GM23248 (cell line): ENCODE measurements around the gene L3MBTL4. TPM values are rescaled to one million over a fixed set of nuclear protein-coding genes. Genes with fewer than 3 reads are reported as not detected.

Source experiments
- DNase-seq: peaks from one replicate; pipeline ENCODE4 v3.0.0-alpha.2; 2015
- H2AFZ ChIP-seq: fragments of 200-600 bp; sonication (generic); 2 replicates; pipeline ENCODE4 v1.6.1; 2016; ENCODE audit warnings: antibody characterized with exemption
- H3F3A ChIP-seq: fragments of 200-600 bp; sonication (generic); 2 replicates; pipeline ENCODE4 v1.6.1; 2016; ENCODE audit warnings: mild to moderate bottlenecking, antibody characterized with exemption, mixed run types; ENCODE audit not compliant: insufficient read depth
- H3K27ac ChIP-seq: fragments of 200-600 bp; sonication (generic); 2 replicates; pipeline ENCODE4 v1.5.1; 2016; ENCODE audit warnings: mild to moderate bottlenecking
- H3K27me3 ChIP-seq: fragments of 200-600 bp; sonication (generic); replicated peaks from 2 replicates; pipeline ENCODE4 v1.6.1; 2016; ENCODE audit warnings: mild to moderate bottlenecking; ENCODE audit not compliant: insufficient read depth
- H3K36me3 ChIP-seq: fragments of 200-600 bp; sonication (generic); 2 replicates; pipeline ENCODE4 v1.6.1; 2016; ENCODE audit warnings: low read depth, mild to moderate bottlenecking
- H3K4me1 ChIP-seq: fragments of 200-600 bp; sonication (generic); 2 replicates; pipeline ENCODE4 v1.6.1; 2016; ENCODE audit warnings: mild to moderate bottlenecking; ENCODE audit not compliant: insufficient read depth
- H3K4me2 ChIP-seq: fragments of 200-600 bp; sonication (generic); one replicate; pipeline ENCODE4 v1.6.1; 2016; ENCODE audit warnings: mild to moderate bottlenecking; ENCODE audit not compliant: unreplicated experiment
- H3K4me3 ChIP-seq: fragments of 200-600 bp; sonication (generic); 2 replicates; pipeline ENCODE4 v1.5.1; 2016; ENCODE audit warnings: mild to moderate bottlenecking
- H3K79me2 ChIP-seq: fragments of 200-600 bp; sonication (generic); 2 replicates; pipeline ENCODE4 v1.6.1; 2016; ENCODE audit warnings: mild to moderate bottlenecking; ENCODE audit not compliant: insufficient read depth
- H3K9ac ChIP-seq: fragments of 200-600 bp; sonication (generic); 2 replicates; pipeline ENCODE4 v1.6.1; 2016; ENCODE audit warnings: mild to moderate bottlenecking
- H3K9me2 ChIP-seq: fragments of 200-600 bp; sonication (generic); 2 replicates; pipeline ENCODE4 v1.6.1; 2016; ENCODE audit warnings: mixed run types, mild to moderate bottlenecking, moderate library complexity; ENCODE audit not compliant: insufficient read depth
- H3K9me3 ChIP-seq: fragments of 200-600 bp; sonication (generic); one replicate; pipeline ENCODE4 v1.6.1; 2017; ENCODE audit warnings: low read depth
- H4K20me1 ChIP-seq: fragments of 200-600 bp; sonication (generic); 2 replicates; pipeline ENCODE4 v1.6.0; 2016; ENCODE audit not compliant: insufficient read depth
- EZH2 ChIP-seq: fragments of 200-600 bp; sonication (generic); IDR thresholded peaks from 2 replicates; pipeline ENCODE4 v1.6.1; 2018; ENCODE audit warnings: antibody characterized with exemption, mild to moderate bottlenecking; ENCODE audit not compliant: insufficient read depth, poor library complexity, severe bottlenecking
- EZH2phosphoT487 ChIP-seq: fragments of 200-600 bp; sonication (generic); IDR thresholded peaks from 2 replicates; pipeline ENCODE4 v1.6.1; 2018; ENCODE audit warnings: antibody characterized with exemption, moderate library complexity, mild to moderate bottlenecking, low read depth; ENCODE audit not compliant: insufficient read depth
- WGBS, 2 experiments: methylation state at CpG; one replicate each; pipeline ENCODE4 v1.1.6; 2015 to 2017; ENCODE audit warnings: low lambda C conversion rate in 2 of 2, low coverage in 1 of 2; ENCODE audit errors: missing lambda C conversion rate in 2 of 2; 5-methylcytosine and 5-hydroxymethylcytosine counted together
- in situ Hi-C: fragments of 300-500 bp; cut with MboI; formaldehyde crosslinking; loops from 2 replicates; pipeline ENCODE4 v1.15.0; 2020
- polyA plus RNA-seq: library from polyadenylated mRNA; unstranded; fragments of >200 nt; fragmentation: Nextera tagmentation; extraction: Ambion mirVana; gene quantifications from 2 replicates; pipeline ENCODE4 v1.2.1, GENCODE V29; 2016
- total RNA-seq: library from RNA; depleted of rRNA; stranded (reverse); fragments of >200 nt; shearing (Covaris generic); gene quantifications from 2 replicates; pipeline ENCODE4 v1.2.3, GENCODE V29; 2014

The L3MBTL4 gene
- total and polyA plus RNA-seq, 2 experiments from 2014 or later = not detected

DNA sequence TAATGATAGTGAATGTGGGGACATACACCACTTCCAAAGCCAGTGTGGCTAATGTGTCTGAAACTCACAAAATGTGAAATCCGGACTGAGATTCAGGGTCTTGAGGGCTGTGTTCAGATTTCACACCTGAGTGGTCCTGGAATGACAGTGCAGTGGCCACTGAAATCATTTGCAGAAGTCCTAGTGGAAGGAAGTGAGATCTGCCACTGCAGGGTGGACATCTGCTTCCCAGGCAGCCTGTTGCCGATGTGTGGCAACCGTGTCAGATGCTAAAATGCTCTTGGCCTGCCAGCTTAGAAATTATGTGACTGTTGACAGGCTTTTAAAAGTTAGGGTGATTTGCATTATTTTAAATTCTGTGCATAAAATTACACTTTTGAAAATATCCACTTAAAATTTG lies 441.6 kb downstream of the L3MBTL4 start:
- in situ Hi-C loops = no loop called here
- TF ChIP-seq EZH2 = no peak
- TF ChIP-seq EZH2phosphoT487 = no peak
- Histone ChIP-seq H4K20me1 (no peaks in the 10 kb centered on the region), H3K36me3 (no peaks in the 10 kb centered on the region), H3F3A (peaks cover 14% of the 10 kb centered on the region; the same call in 1 of the 2 replicates), H3K79me2 (no peaks in the 10 kb centered on the region), H2AFZ (no peak overlapping the region), H3K9ac (no peak overlapping the region), H3K4me1 (peaks cover 12% of the 10 kb centered on the region), H3K4me2 (no peak overlapping the region), H3K9me2 (no peaks in the 10 kb centered on the region), H3K9me3 (no peaks in the 10 kb centered on the region), H3K27me3 (peaks cover 33% of the 10 kb centered on the region), H3K27ac (no peak overlapping the region), H3K4me3 (no peak overlapping the region)
- DNase-seq = no peak
- 82 to 89% methylated on average over 3 of the region's 3 CpGs for WGBS, 2 experiments

DNA sequence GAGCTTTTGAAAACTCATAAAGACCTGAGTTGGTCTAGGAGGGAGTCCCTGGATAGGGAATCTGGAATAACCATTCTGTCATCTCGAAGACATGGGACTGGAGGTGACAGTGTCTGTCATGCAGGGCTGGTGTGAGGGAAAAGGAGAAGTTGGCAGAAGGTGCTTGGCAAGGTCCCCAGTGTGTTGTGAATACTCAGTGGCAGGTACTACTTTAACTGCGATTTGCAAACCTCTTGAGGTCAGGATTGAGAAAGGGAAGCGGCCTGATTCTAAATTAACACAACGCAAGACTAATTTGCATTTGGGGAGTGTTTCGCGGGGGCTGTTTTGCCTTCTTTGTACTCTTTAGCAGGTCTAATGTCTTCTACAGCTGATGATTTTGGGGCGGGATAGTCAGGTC lies 442.4 kb downstream of the L3MBTL4 start:
- peaks cover 14% of the 10 kb centered on the region; the same call in 1 of the 2 replicates for H3F3A ChIP-seq
- H3K27me3 ChIP-seq = peaks cover 33% of the 10 kb centered on the region
- no peak overlapping the region for H3K4me3 ChIP-seq
- H3K9ac ChIP-seq = no peak overlapping the region
- no peaks in the 10 kb centered on the region for H3K36me3 ChIP-seq
- no peak overlapping the region for H3K4me2 ChIP-seq
- H3K9me2 ChIP-seq = no peaks in the 10 kb centered on the region
- H3K27ac ChIP-seq = no peak overlapping the region
- no peak overlapping the region for H2AFZ ChIP-seq
- H4K20me1 ChIP-seq = no peaks in the 10 kb centered on the region
- in situ Hi-C loops = no loop called here
- DNase-seq = no peak
- no peaks in the 10 kb centered on the region for H3K79me2 ChIP-seq
- WGBS, 2 experiments = 76 to 80% methylated on average over 7 of the region's 7 CpGs
- peaks cover 12% of the 10 kb centered on the region for H3K4me1 ChIP-seq
- no peak for TF ChIP-seq EZH2
- TF ChIP-seq EZH2phosphoT487 = no peak
- H3K9me3 ChIP-seq = no peaks in the 10 kb centered on the region

DNA sequence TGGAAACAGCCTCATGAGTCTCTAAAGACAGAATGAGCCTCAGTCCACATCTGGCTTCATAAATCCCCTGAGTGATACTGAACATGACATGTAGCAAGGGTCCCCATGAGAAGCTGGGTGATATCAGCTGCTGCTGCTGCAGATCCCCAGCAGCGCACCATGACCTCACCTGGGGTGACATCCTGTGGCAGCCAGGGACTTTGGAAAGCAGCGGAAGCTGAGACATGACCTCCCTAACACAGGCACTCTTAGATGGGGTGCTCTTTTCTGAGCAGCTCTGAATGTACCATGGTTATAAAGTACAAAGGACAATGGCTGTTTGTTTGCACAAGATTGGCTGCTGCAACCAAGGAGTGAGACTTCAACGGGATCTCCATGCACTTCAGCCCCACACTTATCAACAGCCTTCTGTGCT lies 444.7 kb downstream of the L3MBTL4 start:
- peaks cover 33% of the 10 kb centered on the region for H3K27me3 ChIP-seq
- no peak overlapping the region for H3K4me2 ChIP-seq
- no peaks in the 10 kb centered on the region for H3K79me2 ChIP-seq
- H3K9me3 ChIP-seq = no peaks in the 10 kb centered on the region
- H3F3A ChIP-seq = 0 out of 2 replicates have a peak, but pooled peaks cover 6% of the 10 kb centered on the region
- H3K36me3 ChIP-seq = no peaks in the 10 kb centered on the region
- DNase-seq = no peak
- in situ Hi-C loops = no loop called here
- H3K4me1 ChIP-seq = peaks cover 5% of the 10 kb centered on the region
- WGBS, 2 experiments = 68 to 70% methylated on average over 3 of the region's 3 CpGs
- H3K9me2 ChIP-seq = no peaks in the 10 kb centered on the region
- H3K27ac ChIP-seq = no peak overlapping the region
- H2AFZ ChIP-seq = no peak overlapping the region
- no peak overlapping the region for H3K9ac ChIP-seq
- TF ChIP-seq EZH2 (no peak), EZH2phosphoT487 (no peak)
- no peak overlapping the region for H3K4me3 ChIP-seq
- H4K20me1 ChIP-seq = no peaks in the 10 kb centered on the region

DNA sequence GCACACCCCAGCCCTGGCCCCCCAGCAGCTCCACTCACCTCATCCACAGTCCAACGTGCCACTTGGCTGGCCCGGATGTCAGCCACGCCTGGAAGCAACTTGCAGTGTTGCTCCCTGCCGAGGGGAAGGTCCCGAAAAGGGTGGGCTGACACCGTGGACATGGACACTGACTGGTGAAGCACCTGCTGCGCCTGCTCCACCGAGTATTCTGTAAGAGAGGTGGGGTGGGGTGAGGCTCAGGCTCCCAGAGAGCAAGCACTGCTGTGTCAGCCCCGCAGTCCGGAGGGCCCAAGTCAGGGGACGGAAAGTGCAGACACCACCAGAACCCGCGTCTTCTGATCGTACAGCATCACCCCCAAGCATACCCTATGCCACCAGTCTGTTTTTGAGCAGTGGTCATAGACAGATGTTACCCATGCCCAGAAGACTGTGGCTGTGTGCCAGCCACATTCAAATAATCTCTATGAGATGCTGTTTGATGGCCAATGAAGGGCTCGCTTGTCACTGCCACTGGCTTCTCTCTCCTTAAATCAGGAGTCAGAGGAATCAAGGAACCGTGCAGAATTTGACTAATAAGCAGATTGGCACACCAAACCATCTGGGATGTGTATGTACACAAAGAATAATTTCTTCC lies 445.2 kb downstream of the L3MBTL4 start:
- Histone ChIP-seq H3F3A (0 out of 2 replicates have a peak, but pooled peaks cover under 1% of the 10 kb centered on the region), H3K9me2 (no peaks in the 10 kb centered on the region), H4K20me1 (no peaks in the 10 kb centered on the region), H3K9ac (no peak overlapping the region), H3K79me2 (no peaks in the 10 kb centered on the region), H3K4me3 (no peak overlapping the region), H3K27ac (no peak overlapping the region), H2AFZ (no peak overlapping the region), H3K4me1 (no peaks in the 10 kb centered on the region), H3K27me3 (peaks cover 33% of the 10 kb centered on the region), H3K36me3 (no peaks in the 10 kb centered on the region), H3K4me2 (no peak overlapping the region), H3K9me3 (no peaks in the 10 kb centered on the region)
- 79 to 83% methylated on average over 16 of the region's 16 CpGs for WGBS, 2 experiments
- no peak for DNase-seq
- TF ChIP-seq EZH2phosphoT487 = no peak
- TF ChIP-seq EZH2 = no peak
- in situ Hi-C loops = no loop called here

GRCh38 chr18:5967666-5968065 lies 447.0 kb downstream of the L3MBTL4 start:
- H3K79me2 ChIP-seq = no peaks in the 10 kb centered on the region
- no peak overlapping the region for H3K9ac ChIP-seq
- no peaks in the 10 kb centered on the region for H3K9me3 ChIP-seq
- H3K4me1 ChIP-seq = no peaks in the 10 kb centered on the region
- no peak for DNase-seq
- no peak for TF ChIP-seq EZH2
- TF ChIP-seq EZH2phosphoT487 = no peak
- in situ Hi-C loops = no loop called here
- H4K20me1 ChIP-seq = no peaks in the 10 kb centered on the region
- H2AFZ ChIP-seq = no peak overlapping the region
- H3K4me2 ChIP-seq = no peak overlapping the region
- H3K27me3 ChIP-seq = peaks cover 23% of the 10 kb centered on the region
- 88 to 89% methylated on average over 8 of the region's 8 CpGs for WGBS, 2 experiments
- H3K36me3 ChIP-seq = no peaks in the 10 kb centered on the region
- H3F3A ChIP-seq = no peaks in the 10 kb centered on the region
- no peak overlapping the region for H3K27ac ChIP-seq
- no peak overlapping the region for H3K4me3 ChIP-seq
- no peaks in the 10 kb centered on the region for H3K9me2 ChIP-seq
